ENCODE results near the gene EPAS1.

GRCh38 chr2:46355756-46356155, 58.5 kb downstream of the EPAS1 start:
- TF ChIP-seq POLR2A (IDR thresholded peaks at IDR 0.05; ENCODE audit: borderline replicate concordance, extremely low read depth, insufficient read depth, insufficient read length) (no peak), ZNF274 (IDR thresholded peaks at IDR 0.05; ENCODE audit: low read depth, low read length) (no peak), FOSL1 (IDR thresholded peaks at IDR 0.05; ENCODE audit: low read depth) (no peak), SIN3A (IDR thresholded peaks at IDR 0.05; ENCODE audit: low read depth) (no peak), RAD21 (IDR thresholded peaks at IDR 0.05; ENCODE audit: low read depth) (no peak), REST (IDR thresholded peaks at IDR 0.05; ENCODE audit: low read depth) (no peak), CTCF (IDR thresholded peaks at IDR 0.05 in 2 of 3, conservative IDR thresholded peaks at IDR 0.05 in 1 of 3; ENCODE audit: borderline replicate concordance in 1 of 3, insufficient read depth in 1 of 3, low read depth in 2 of 3, low read length in 2 of 3) (no peak), TCF7L2 (IDR thresholded peaks at IDR 0.05; ENCODE audit: borderline replicate concordance, extremely low read depth, insufficient read depth, insufficient read length) (no peak), ATF3 (IDR thresholded peaks at IDR 0.05) (no peak), JUND (IDR thresholded peaks at IDR 0.05) (no peak)

Data from HCT116 (cell line).